Adrenal gland (tissue), 12 donors: Measurements from ENCODE around the gene MNAT1. TPM values are rescaled to one million over a fixed set of nuclear protein-coding genes. Genes with fewer than 3 reads are reported as not detected.

Source experiments
- DNase-seq, 7 donors: peaks; one replicate each; pipeline ENCODE4 v3.0.0-alpha.2; 2019 to 2020
- H3K27ac ChIP-seq, 5 donors: fragments of 200-600 bp; sonication (generic) in 4 of 5; 1 replicate in 3 of 5; 2 replicates in 2 of 5; pipeline versions ENCODE4 v1.5.1 to v1.8.0; 2016 to 2020; ENCODE audit warnings: mild to moderate bottlenecking in 1 of 5
- H3K27me3 ChIP-seq: fragments of 200-600 bp; 2 replicates; pipeline ENCODE4 v1.8.0; 2021
- H3K36me3 ChIP-seq, 2 donors: fragments of 200-600 bp; replicated peaks in 1 of 2; 1 replicate in 1 of 2; 2 replicates in 1 of 2; pipeline versions ENCODE4 v1.5.1 to v1.8.0; 2018 to 2022
- H3K4me1 ChIP-seq, 2 donors: fragments of 200-600 bp; replicated peaks in 1 of 2; 1 replicate in 1 of 2; 2 replicates in 1 of 2; pipeline versions ENCODE4 v1.5.1 to v1.8.0; 2018 to 2021
- H3K4me3 ChIP-seq, 4 donors: fragments of 200-600 bp; sonication (generic) in 3 of 4; one replicate each; pipeline ENCODE4 v1.5.1; 2016 to 2018
- H3K9me3 ChIP-seq, 3 donors: fragments of 200-600 bp; sonication (generic) in 1 of 3; replicated peaks in 1 of 3; 1 replicate in 2 of 3; 2 replicates in 1 of 3; pipeline versions ENCODE4 v1.5.1 to v1.8.0; 2016 to 2021
- POLR2A ChIP-seq, 2 donors: fragments of 450-650 bp; IDR thresholded peaks; one replicate each; pipeline ENCODE4 v1.6.1; 2017; ENCODE audit warnings: antibody characterized with exemption in 2 of 2, mild to moderate bottlenecking in 2 of 2, moderate library complexity in 1 of 2
- WGBS, 4 donors: extraction: QIAGEN DNeasy Blood & Tissue Kit in 2 of 4; methylation state at CpG; one replicate each; pipeline versions ENCODE4 v1.1.5 to v1.1.7; 2013 to 2017; 5-methylcytosine and 5-hydroxymethylcytosine counted together
- intact Hi-C, 2 donors: fragments of 100-400 bp; cut with DNase I; formaldehyde crosslinking; loops; one replicate each; pipeline versions ENCODE4 v1.14.1 to v1.15.0; 2022 to 2023
- polyA plus RNA-seq, 3 donors: library from polyadenylated mRNA; stranded (reverse); fragments of 200-250 nt in 2 of 3; fragments of 350-450 nt in 1 of 3; fragmentation: Illumina TruSeq in 1 of 3; extraction: RNeasy Lipid Tissue Mini Kit (QIAGEN cat#74804) in 1 of 3; gene quantifications; one replicate each; pipeline ENCODE4 v1.2.3, GENCODE V29; 2013 to 2014
- total RNA-seq, 9 donors: library from RNA; depleted of rRNA in 4 of 9; stranded (reverse); fragments of >200 nt in 4 of 9; fragments of 120-200 nt in 1 of 9; fragmentation: NEBNext Ultra II Directional in 1 of 9; extraction: Animal tissue kit (Norgen Biotek cat#: 25700) in 1 of 9; gene quantifications; one replicate each; pipeline versions ENCODE4 v1.1.0 to v1.2.4, GENCODE V29; 2013 to 2023
- TF ChIP-seq, protein P1 (sequence below), 6 experiments: fragments of 450-650 bp in 4 of 6; fragments of 200-600 bp in 2 of 6; sonication (generic) in 1 of 6; IDR thresholded peaks; 1 replicate in 5 of 6; 2 replicates in 1 of 6; pipeline versions ENCODE4 v1.5.1 to v1.8.0; 2016 to 2021; ENCODE audit warnings: antibody characterized with exemption in 6 of 6, mild to moderate bottlenecking in 2 of 6, moderate library complexity in 1 of 6
- donor health status: healthy with polysubstance abuse.
- donor health status: Bipolar disorder and iron deficiency.
- donor health status: DM: yes; HTN: yes; CAD: no.
- donor health status: DM: no; HTN: no; CAD: no.
- donor health status: DM: no; HTN: no; CAD: no.
- donor health status: DM: yes; HTN: yes; CAD: no.

MNAT1 gene
- total and polyA plus RNA-seq, 12 donors: 11.7 to 69.2 (median 29.0) TPM

DNA sequence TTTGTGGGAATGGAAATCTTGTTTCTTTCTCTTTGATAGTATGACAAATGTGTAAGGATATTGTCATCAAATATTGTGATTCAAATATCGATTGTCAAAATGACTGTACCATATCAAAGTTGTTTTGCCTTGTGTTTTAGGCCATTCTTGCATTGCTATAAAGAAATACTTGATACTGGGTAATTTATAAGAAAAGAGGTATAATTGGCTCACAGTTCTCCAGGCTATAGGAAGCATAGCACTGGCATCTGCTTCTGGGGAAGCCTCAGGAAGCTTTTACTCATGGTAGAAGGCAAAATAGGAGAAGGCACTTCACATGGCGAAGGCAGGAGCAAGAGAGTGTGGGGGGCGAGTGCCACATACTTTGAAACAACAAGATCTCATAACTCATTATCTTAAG is 238.5 kb downstream of the MNAT1 start:
- TF ChIP-seq, protein P1, sequence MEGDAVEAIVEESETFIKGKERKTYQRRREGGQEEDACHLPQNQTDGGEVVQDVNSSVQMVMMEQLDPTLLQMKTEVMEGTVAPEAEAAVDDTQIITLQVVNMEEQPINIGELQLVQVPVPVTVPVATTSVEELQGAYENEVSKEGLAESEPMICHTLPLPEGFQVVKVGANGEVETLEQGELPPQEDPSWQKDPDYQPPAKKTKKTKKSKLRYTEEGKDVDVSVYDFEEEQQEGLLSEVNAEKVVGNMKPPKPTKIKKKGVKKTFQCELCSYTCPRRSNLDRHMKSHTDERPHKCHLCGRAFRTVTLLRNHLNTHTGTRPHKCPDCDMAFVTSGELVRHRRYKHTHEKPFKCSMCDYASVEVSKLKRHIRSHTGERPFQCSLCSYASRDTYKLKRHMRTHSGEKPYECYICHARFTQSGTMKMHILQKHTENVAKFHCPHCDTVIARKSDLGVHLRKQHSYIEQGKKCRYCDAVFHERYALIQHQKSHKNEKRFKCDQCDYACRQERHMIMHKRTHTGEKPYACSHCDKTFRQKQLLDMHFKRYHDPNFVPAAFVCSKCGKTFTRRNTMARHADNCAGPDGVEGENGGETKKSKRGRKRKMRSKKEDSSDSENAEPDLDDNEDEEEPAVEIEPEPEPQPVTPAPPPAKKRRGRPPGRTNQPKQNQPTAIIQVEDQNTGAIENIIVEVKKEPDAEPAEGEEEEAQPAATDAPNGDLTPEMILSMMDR (IDR thresholded peaks at IDR 0.05): no peak
- TF ChIP-seq POLR2A (IDR thresholded peaks at IDR 0.05): no peak
- intact Hi-C loops: no loop called here
- WGBS, 4 donors: 98 to 100% (median 99%) methylated on average over 3 of the region's 3 CpGs
- H3K4me1 ChIP-seq: peaks cover 0 to 4% of the 10 kb centered on the region in 2 donors
- H3K27me3 ChIP-seq: no peaks in the 10 kb centered on the region
- no peak overlapping the region for H3K4me3 ChIP-seq
- no peak overlapping the region for H3K27ac ChIP-seq
- peaks cover 0 to under 1% (median 0%) of the 10 kb centered on the region in 3 donors for H3K9me3 ChIP-seq
- DNase-seq: no peak
- H3K36me3 ChIP-seq: peaks cover 0 to 18% of the 10 kb centered on the region in 2 donors

DNA sequence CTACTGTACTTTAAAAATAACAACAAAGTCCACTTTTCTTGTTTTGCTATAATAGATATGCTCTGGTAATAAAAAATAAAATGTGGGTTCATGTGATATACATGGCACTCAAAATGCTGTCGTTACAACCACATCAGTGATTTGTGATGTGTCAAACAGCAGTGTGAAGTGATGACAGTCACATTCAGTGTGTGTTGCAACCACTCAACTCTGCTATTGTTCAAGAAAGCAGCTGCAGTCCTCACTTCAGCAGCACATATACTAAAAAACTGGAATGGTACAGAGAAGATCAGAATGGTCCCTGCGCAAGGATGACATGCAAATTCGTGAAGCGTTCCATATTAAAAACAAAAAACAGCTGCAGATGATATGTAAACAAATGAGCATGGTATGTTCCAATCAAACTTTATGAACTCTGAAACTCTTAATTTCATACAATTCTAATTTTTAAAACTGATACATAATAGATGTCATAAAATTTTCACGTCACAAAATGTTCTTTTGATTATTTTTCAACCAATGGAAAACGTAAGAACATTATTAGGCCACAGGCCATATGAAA is 239.6 kb downstream of the MNAT1 start:
- no peak for DNase-seq
- peaks cover 0 to 18% of the 10 kb centered on the region in 2 donors for H3K36me3 ChIP-seq
- intact Hi-C loops: no loop called here
- no peaks in the 10 kb centered on the region for H3K27me3 ChIP-seq
- H3K4me1 ChIP-seq: peaks cover 0 to 13% of the 10 kb centered on the region in 2 donors
- no peak overlapping the region for H3K27ac ChIP-seq
- TF ChIP-seq, protein P1 (IDR thresholded peaks at IDR 0.05): no peak
- no peak for TF ChIP-seq POLR2A (IDR thresholded peaks at IDR 0.05)
- H3K4me3 ChIP-seq: no peak overlapping the region
- H3K9me3 ChIP-seq: no peaks in the 10 kb centered on the region
- WGBS, 4 donors: 90 to 92% (median 92%) methylated on average over 6 of the region's 6 CpGs

DNA sequence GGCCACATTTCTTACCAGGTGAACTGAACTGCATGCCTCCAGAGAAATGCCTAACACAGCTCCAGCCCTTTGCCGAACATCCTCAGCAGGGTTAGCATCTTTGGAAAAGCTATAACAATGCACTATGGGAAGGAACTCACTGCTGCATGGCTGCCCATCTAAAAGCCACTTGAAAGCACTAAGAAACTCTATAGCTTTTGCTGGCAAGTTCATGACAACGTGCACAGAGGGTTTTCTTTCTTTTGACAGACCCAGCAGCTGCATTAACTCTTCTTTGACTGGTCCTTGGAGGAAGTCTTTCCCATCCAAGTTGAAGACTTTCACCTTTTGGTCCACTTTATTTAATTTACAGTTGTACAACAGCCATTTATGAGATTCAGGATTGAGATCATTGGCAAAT is 241.0 kb downstream of the MNAT1 start:
- TF ChIP-seq, protein P1 (IDR thresholded peaks at IDR 0.05): no peak
- TF ChIP-seq POLR2A (IDR thresholded peaks at IDR 0.05): no peak
- no peak overlapping the region for H3K4me3 ChIP-seq
- peaks cover 0 to 22% of the 10 kb centered on the region in 2 donors for H3K4me1 ChIP-seq
- H3K27ac ChIP-seq: no peak overlapping the region
- H3K27me3 ChIP-seq: no peaks in the 10 kb centered on the region
- WGBS, 4 donors: 49 to 63% (median 58%) methylated on average over 2 of the region's 2 CpGs
- intact Hi-C loops: no loop called here
- no peak for DNase-seq
- H3K36me3 ChIP-seq: peaks cover 0 to 18% of the 10 kb centered on the region in 2 donors
- H3K9me3 ChIP-seq: no peaks in the 10 kb centered on the region

DNA sequence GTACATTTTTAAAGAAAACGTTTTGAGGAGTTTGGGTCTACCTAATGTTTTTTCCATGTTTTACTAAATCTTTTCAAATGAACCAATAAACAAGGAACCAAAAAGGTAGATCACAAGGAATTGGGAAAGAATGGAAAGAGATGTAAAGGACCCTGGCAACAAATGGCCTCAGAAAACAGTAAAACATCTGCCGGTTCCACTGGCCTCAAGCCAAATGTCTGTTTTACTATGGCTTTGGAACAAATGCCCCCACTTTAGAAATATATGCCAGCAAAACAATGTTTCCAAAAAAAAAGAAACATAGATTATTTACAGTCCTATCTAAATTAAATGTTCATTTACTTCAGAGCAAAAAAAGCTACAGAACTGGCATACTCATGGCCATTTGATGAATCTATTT is 243.3 kb downstream of the MNAT1 start:
- WGBS, 4 donors: 54 to 66% (median 60%) methylated on average over 2 of the region's 2 CpGs
- H3K27me3 ChIP-seq: no peaks in the 10 kb centered on the region
- H3K4me1 ChIP-seq: peaks cover 0 to 35% of the 10 kb centered on the region in 2 donors
- H3K4me3 ChIP-seq: no peak overlapping the region
- H3K27ac ChIP-seq: no peak overlapping the region
- no peaks in the 10 kb centered on the region for H3K9me3 ChIP-seq
- DNase-seq: no peak
- H3K36me3 ChIP-seq: peaks cover 0 to 18% of the 10 kb centered on the region in 2 donors
- intact Hi-C loops: no loop called here
- no peak for TF ChIP-seq POLR2A (IDR thresholded peaks at IDR 0.05)
- TF ChIP-seq, protein P1 (IDR thresholded peaks at IDR 0.05): no peak
